Spleen (tissue), 11 donors: Measurements from ENCODE around the gene CARHSP1. TPM values are rescaled to one million over a fixed set of nuclear protein-coding genes. Genes with fewer than 3 reads are reported as not detected.

Experiments
- DNase-seq: peaks from one replicate; pipeline ENCODE4 v3.0.0-alpha.2; 2020
- H3K27ac ChIP-seq, 8 donors: fragments of 200-600 bp; sonication (generic) in 7 of 8; 1 replicate in 4 of 8; 2 replicates in 4 of 8; pipeline versions ENCODE4 v1.5.0 to v1.8.0; 2016 to 2021; ENCODE audit warnings: inconsistent platforms in 4 of 8, mild to moderate bottlenecking in 4 of 8, moderate library complexity in 1 of 8
- H3K27me3 ChIP-seq, 7 donors: fragments of 200-600 bp; sonication (generic) in 6 of 7; replicated peaks in 1 of 7; 1 replicate in 4 of 7; 2 replicates in 3 of 7; pipeline versions ENCODE4 v1.5.0 to v1.8.0; 2016 to 2021; ENCODE audit warnings: inconsistent platforms in 3 of 7, mild to moderate bottlenecking in 1 of 7
- H3K36me3 ChIP-seq, 6 donors: fragments of 200-600 bp; sonication (generic) in 5 of 6; 1 replicate in 4 of 6; 2 replicates in 2 of 6; pipeline versions ENCODE4 v1.5.0 to v1.8.0; 2016 to 2021; ENCODE audit warnings: inconsistent platforms in 2 of 6
- H3K4me1 ChIP-seq, 6 donors: fragments of 200-600 bp; sonication (generic) in 5 of 6; 1 replicate in 3 of 6; 2 replicates in 3 of 6; pipeline versions ENCODE4 v1.5.0 to v1.8.0; 2016 to 2021; ENCODE audit warnings: inconsistent platforms in 3 of 6
- H3K4me3 ChIP-seq, 8 donors: fragments of 200-600 bp; sonication (generic) in 7 of 8; 1 replicate in 4 of 8; 2 replicates in 4 of 8; pipeline versions ENCODE4 v1.5.0 to v1.8.0; 2016 to 2021; ENCODE audit warnings: inconsistent platforms in 4 of 8, mild to moderate bottlenecking in 4 of 8, moderate library complexity in 2 of 8
- H3K9me3 ChIP-seq, 8 donors: fragments of 200-600 bp; sonication (generic) in 7 of 8; 1 replicate in 4 of 8; 2 replicates in 4 of 8; pipeline versions ENCODE4 v1.5.0 to v1.8.0; 2016 to 2021; ENCODE audit warnings: inconsistent platforms in 4 of 8
- CTCF ChIP-seq, 11 experiments: fragments of 200-600 bp in 7 of 11; fragments of 450-650 bp in 4 of 11; sonication (generic) in 4 of 11; IDR thresholded peaks in 8 of 11; conservative IDR thresholded peaks in 3 of 11; 1 replicate in 7 of 11; 2 replicates in 4 of 11; pipeline versions ENCODE4 v1.4.0 to v1.8.0; 2016 to 2021; ENCODE audit warnings: antibody characterized with exemption in 11 of 11, inconsistent platforms in 4 of 11, mild to moderate bottlenecking in 1 of 11
- POLR2A ChIP-seq, 3 donors: fragments of 450-650 bp; IDR thresholded peaks; one replicate each; pipeline ENCODE4 v1.5.1; 2017; ENCODE audit warnings: antibody characterized with exemption in 3 of 3, mild to moderate bottlenecking in 1 of 3
- POLR2AphosphoS5 ChIP-seq, 3 donors: sonication (generic); formaldehyde crosslinking; IDR thresholded peaks; one replicate each; pipeline ENCODE4 v1.5.1; 2017; ENCODE audit warnings: antibody characterized with exemption in 3 of 3
- WGBS, 5 donors: extraction: QIAGEN DNeasy Blood & Tissue Kit in 3 of 5; methylation state at CpG; one replicate each; pipeline versions ENCODE4 v1.1.5 to v1.1.7; 2013 to 2018; 5-methylcytosine and 5-hydroxymethylcytosine counted together
- intact Hi-C: fragments of 100-400 bp; cut with DNase I; formaldehyde crosslinking; loops from one replicate; pipeline ENCODE4 v1.15.0; 2023; ENCODE audit warnings: low total_unique reads
- polyA plus RNA-seq, 3 donors: library from polyadenylated mRNA; stranded (reverse); fragments of 200-250 nt; gene quantifications; one replicate each; pipeline ENCODE4 v1.2.1, GENCODE V29; 2013
- total RNA-seq, 7 donors: library from RNA; depleted of rRNA in 3 of 7; stranded (reverse); fragments of >200 nt in 3 of 7; fragmentation: NEBNext Ultra II Directional in 4 of 7; extraction: Animal tissue kit (Norgen Biotek cat#: 25700) in 4 of 7; gene quantifications; one replicate each; pipeline versions ENCODE4 v1.1.0 to v1.2.1, GENCODE V29; 2016 to 2021
- donor health status: healthy with polysubstance abuse.
- donor health status: DM: no; HTN: no; CAD: no; lungs with moderate emphysema.
- donor health status: DM: no; HTN: no; CAD: no.
- donor health status: Bipolar disorder and iron deficiency.
- donor health status: healthy.
- donor health status: DM: no; HTN: no; CAD: no.
- donor health status: DM: yes; HTN: yes; CAD: no.

The CARHSP1 gene
- total and polyA plus RNA-seq, 10 donors, result 42.6 to 98.0 (median 55.7) TPM

DNA sequence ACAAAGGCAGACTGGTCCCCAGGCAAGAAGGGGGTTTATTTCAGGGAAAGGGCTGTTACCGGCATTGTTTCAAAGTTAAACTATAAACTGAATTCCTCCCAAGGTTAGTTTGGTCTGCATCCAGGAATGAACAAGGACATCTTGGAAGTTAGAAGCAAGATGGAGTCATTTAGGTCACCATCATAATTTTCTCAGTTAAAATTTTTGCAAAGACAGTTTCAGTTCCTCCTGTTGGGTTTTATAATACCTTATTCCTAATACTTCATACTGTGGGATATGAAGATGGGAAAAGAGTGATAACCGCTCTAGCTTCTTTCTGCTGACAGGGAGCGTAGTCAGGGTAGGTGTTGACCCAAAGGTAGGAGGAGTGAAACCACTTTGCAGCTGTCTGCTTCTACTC, 46.4 kb downstream of the CARHSP1 start:
- TF ChIP-seq POLR2A (IDR thresholded peaks at IDR 0.05), result no peak
- no peaks in the 10 kb centered on the region for H3K9me3 ChIP-seq
- WGBS, 5 donors, result 86 to 97% (median 93%) methylated on average over 3 of the region's 3 CpGs
- H3K4me3 ChIP-seq, result no peak overlapping the region
- intact Hi-C loops, result no loop called here
- DNase-seq, result no peak
- H3K36me3 ChIP-seq, result peaks cover 0 to 71% (median 31%) of the 10 kb centered on the region in 6 donors
- no peak overlapping the region for H3K27ac ChIP-seq
- H3K4me1 ChIP-seq, result peaks cover 0 to 21% (median 11%) of the 10 kb centered on the region in 6 donors
- H3K27me3 ChIP-seq, result no peaks in the 10 kb centered on the region

DNA sequence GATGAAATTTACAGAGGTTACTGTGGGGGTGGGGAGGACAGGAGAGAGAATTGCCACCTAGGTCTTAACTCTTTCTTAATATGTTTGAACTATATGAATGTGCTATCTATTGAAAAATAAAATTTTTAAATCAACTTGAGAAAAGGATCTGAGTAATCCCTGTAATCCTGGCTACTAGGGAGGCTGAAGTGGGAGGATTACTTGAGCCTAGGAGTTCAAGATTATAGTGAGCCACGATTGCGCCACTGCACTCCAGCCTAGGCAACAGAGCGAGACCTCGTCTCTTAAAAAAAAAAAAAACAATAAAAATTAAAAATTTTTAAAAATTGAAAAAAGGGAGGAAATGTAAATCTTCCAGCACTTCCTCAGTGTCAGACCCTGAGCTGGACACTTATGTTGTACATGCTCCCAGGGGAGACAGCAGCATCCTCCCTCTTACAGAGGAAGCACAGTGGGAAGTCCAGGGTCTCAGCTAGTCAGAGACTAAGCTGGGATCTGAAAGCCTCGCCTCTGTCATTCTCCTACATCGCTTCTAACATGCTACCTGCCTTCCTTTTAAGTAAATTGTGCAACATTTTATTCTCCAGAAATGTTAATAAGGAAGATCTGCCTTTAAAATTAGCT, 49.3 kb downstream of the CARHSP1 start:
- no peak overlapping the region for H3K27ac ChIP-seq
- no peaks in the 10 kb centered on the region for H3K27me3 ChIP-seq
- peaks cover 0 to 31% (median 11%) of the 10 kb centered on the region in 6 donors for H3K4me1 ChIP-seq
- intact Hi-C loops, result no loop called here
- H3K4me3 ChIP-seq, result no peak overlapping the region
- H3K36me3 ChIP-seq, result peaks cover 0 to 81% (median 56%) of the 10 kb centered on the region in 6 donors
- no peak for DNase-seq
- TF ChIP-seq POLR2AphosphoS5 (IDR thresholded peaks at IDR 0.05), result no peak
- TF ChIP-seq CTCF (IDR thresholded peaks at IDR 0.05 in 8 of 11, conservative IDR thresholded peaks at IDR 0.05 in 3 of 11), result no peak
- no peak for TF ChIP-seq POLR2A (IDR thresholded peaks at IDR 0.05)
- 72 to 80% (median 77%) methylated on average over 6 of the region's 6 CpGs for WGBS, 5 donors
- H3K9me3 ChIP-seq, result no peaks in the 10 kb centered on the region

- Histone ChIP-seq H3K36me3 (peaks cover 3 to 89% (median 62%) of the 10 kb centered on the region in 6 donors), H3K27me3 (no peaks in the 10 kb centered on the region), H3K9me3 (no peaks in the 10 kb centered on the region), H3K4me1 (peaks cover 0 to 31% (median 11%) of the 10 kb centered on the region in 6 donors), H3K27ac (no peak overlapping the region), H3K4me3 (no peak overlapping the region)
- DNase-seq, result no peak
- WGBS, 5 donors, result 66 to 76% (median 73%) methylated on average over 10 of the region's 10 CpGs
- intact Hi-C loops, result no loop called here
- TF ChIP-seq POLR2AphosphoS5 (IDR thresholded peaks at IDR 0.05) (no peak), CTCF (IDR thresholded peaks at IDR 0.05 in 8 of 11, conservative IDR thresholded peaks at IDR 0.05 in 3 of 11) (no peak), POLR2A (IDR thresholded peaks at IDR 0.05) (no peak)
Measured at GRCh38 chr16:8818504-8819270, 50.1 kb downstream of the CARHSP1 start.

DNA sequence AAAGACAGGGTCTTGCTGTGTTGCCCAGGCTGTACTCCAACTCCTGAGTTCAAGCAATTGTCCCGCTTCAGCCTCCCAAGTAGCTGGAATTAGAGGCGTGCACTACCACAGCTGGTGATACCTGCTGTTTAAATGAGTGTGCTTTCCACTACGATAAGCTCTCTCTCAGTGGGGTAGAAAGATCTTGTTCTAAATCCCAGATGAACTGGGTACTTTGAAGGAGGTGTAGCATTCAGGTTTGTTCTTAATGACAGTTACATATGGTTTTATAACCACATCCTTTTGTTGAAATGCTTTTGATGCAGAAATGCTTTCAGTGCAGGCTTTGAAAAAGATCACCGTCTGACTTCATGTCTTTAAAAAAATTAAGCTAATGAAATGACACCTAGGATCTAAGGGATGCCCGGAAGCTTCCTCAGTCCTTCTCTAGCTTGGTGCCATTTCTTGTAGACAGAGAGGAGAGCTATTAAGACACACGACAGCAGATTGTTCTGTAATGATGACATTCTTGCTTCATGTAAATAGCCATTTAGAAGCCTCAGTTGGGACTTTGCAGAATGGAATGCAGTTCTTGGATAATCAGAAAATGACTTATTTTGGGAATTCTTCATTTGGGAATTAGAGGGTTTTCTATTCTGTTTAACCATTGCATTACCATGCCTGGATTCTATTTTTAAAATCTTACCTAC, 51.7 kb downstream of the CARHSP1 start:
- Histone ChIP-seq H3K27me3 (no peaks in the 10 kb centered on the region), H3K4me1 (peaks cover 0 to 31% (median 11%) of the 10 kb centered on the region in 6 donors), H3K36me3 (peaks cover 8 to 96% (median 78%) of the 10 kb centered on the region in 6 donors), H3K9me3 (no peaks in the 10 kb centered on the region), H3K4me3 (no peak overlapping the region), H3K27ac (no peak overlapping the region)
- 61 to 79% (median 69%) methylated on average over 6 of the region's 6 CpGs for WGBS, 5 donors
- intact Hi-C loops, result no loop called here
- no peak for DNase-seq
- TF ChIP-seq CTCF (IDR thresholded peaks at IDR 0.05 in 8 of 11, conservative IDR thresholded peaks at IDR 0.05 in 3 of 11) (no peak), POLR2AphosphoS5 (IDR thresholded peaks at IDR 0.05) (no peak), POLR2A (IDR thresholded peaks at IDR 0.05) (no peak)
